IMR-90 (cell line): ENCODE measurements around the gene SF3B1. TPM values are rescaled to one million over a fixed set of nuclear protein-coding genes. Genes with fewer than 3 reads are reported as not detected.
A peak's percentile ranks its signal among the peaks of the same experiment; 100 is the strongest.

Experiments used
- ATAC-seq: fragments of 200-7000 bp; cut with Tn5 transposase; 2 replicates; pipeline ENCODE4 v1.9.1; 2020; ENCODE audit warnings: low read depth, mild to moderate bottlenecking, moderate library complexity
- BruUV-seq: library from RNA; stranded (reverse); fragments of 400-500 nt; replicated peaks from 2 replicates; lab custom pipeline; 2021; lab: Mats Ljungman, UMichigan
- CTCF ChIA-PET: fragments of 300-600 bp; formaldehyde crosslinking; extraction: SDS; loops from one replicate; lab custom pipeline; 2021; ENCODE audit warnings: antibody characterized with exemption; lab: Yijun Ruan, JAX
- POLR2A ChIA-PET: fragments of 300-600 bp; sonication (Branson Sonifier 250); formaldehyde crosslinking; loops from one replicate; lab custom pipeline; 2022; ENCODE audit warnings: antibody characterized with exemption; ENCODE audit not compliant: unreplicated experiment; lab: Charles Lee
- DNase-seq: peaks from one replicate; pipeline ENCODE4 v3.0.0; 2013
- H2AFZ ChIP-seq: replicated peaks from 2 replicates; pipeline ENCODE3; 2013; ENCODE audit warnings: low read length, mild to moderate bottlenecking; ENCODE audit not compliant: poor library complexity
- H2AK5ac ChIP-seq: 2 replicates; pipeline ENCODE4 v1.6.1; 2013; ENCODE audit warnings: low read depth, low read length, inconsistent platforms
- H2AK9ac ChIP-seq: replicated peaks from 2 replicates; pipeline ENCODE3; 2013; ENCODE audit warnings: mild to moderate bottlenecking, low read depth, low read length, moderate library complexity; ENCODE audit not compliant: poor library complexity
- H2BK120ac ChIP-seq: 2 replicates; pipeline ENCODE4 v1.6.1; 2013; ENCODE audit warnings: low read depth, low read length, inconsistent platforms
- H2BK15ac ChIP-seq: 3 replicates; pipeline ENCODE4 v1.6.1; 2013; ENCODE audit warnings: low read depth, low read length, inconsistent platforms
- H2BK20ac ChIP-seq: 2 replicates; pipeline ENCODE4 v1.6.1; 2013; ENCODE audit warnings: low read depth, mild to moderate bottlenecking, inconsistent platforms, low read length, moderate library complexity
- H2BK5ac ChIP-seq: 2 replicates; pipeline ENCODE4 v1.6.1; 2013; ENCODE audit warnings: mild to moderate bottlenecking, low read depth, low read length, inconsistent platforms; ENCODE audit not compliant: poor library complexity, severe bottlenecking
- H3K14ac ChIP-seq: replicated peaks from 2 replicates; pipeline ENCODE4 v1.6.1; 2013; ENCODE audit warnings: low read depth, low read length, inconsistent platforms
- H3K18ac ChIP-seq: 2 replicates; pipeline ENCODE4 v1.6.1; 2013; ENCODE audit warnings: low read depth, low read length, control low read depth
- H3K23ac ChIP-seq: 2 replicates; pipeline ENCODE4 v1.6.1; 2013; ENCODE audit warnings: low read depth, low read length, inconsistent platforms
- H3K27ac ChIP-seq: 2 replicates; pipeline ENCODE4 v1.5.1; 2013; ENCODE audit warnings: mild to moderate bottlenecking, control low read depth, low read length; ENCODE audit not compliant: insufficient read depth
- H3K27me3 ChIP-seq: 2 replicates; pipeline ENCODE4 v1.6.1; 2013; ENCODE audit warnings: low read length; ENCODE audit not compliant: control insufficient read depth, insufficient read depth
- H3K36me3 ChIP-seq: 2 replicates; pipeline ENCODE4 v1.6.1; 2013; ENCODE audit warnings: low read length, mixed read lengths; ENCODE audit not compliant: control insufficient read depth, insufficient read depth
- H3K4ac ChIP-seq: 2 replicates; pipeline ENCODE4 v1.6.1; 2013; ENCODE audit warnings: low read depth, low read length, inconsistent platforms
- H3K4me1 ChIP-seq: 2 replicates; pipeline ENCODE4 v1.6.1; 2013; ENCODE audit warnings: low read length, mixed read lengths; ENCODE audit not compliant: control insufficient read depth, insufficient read depth
- H3K4me2 ChIP-seq: 2 replicates; pipeline ENCODE4 v1.6.1; 2013; ENCODE audit warnings: low read depth, mild to moderate bottlenecking, control low read depth, low read length, moderate library complexity
- H3K4me3 ChIP-seq: 2 replicates; pipeline ENCODE4 v1.5.1; 2013; ENCODE audit warnings: low read depth, mild to moderate bottlenecking, control low read depth, low read length, moderate library complexity; ENCODE audit not compliant: insufficient read depth
- H3K56ac ChIP-seq: 2 replicates; pipeline ENCODE4 v1.6.1; 2013; ENCODE audit warnings: low read length, inconsistent platforms; ENCODE audit not compliant: insufficient read depth; ENCODE audit errors: extremely low read depth
- H3K79me1 ChIP-seq, 2 experiments: 2 replicates each; pipeline ENCODE4 v1.6.1; 2013; ENCODE audit warnings: low read length in 2 of 2, inconsistent platforms in 1 of 2, low read depth in 1 of 2
- H3K9ac ChIP-seq: 2 replicates; pipeline ENCODE4 v1.6.1; 2013; ENCODE audit warnings: low read depth, low read length, control low read depth
- H3K9me1 ChIP-seq: 2 replicates; pipeline ENCODE4 v1.6.1; 2013; ENCODE audit warnings: low read length, inconsistent platforms; ENCODE audit not compliant: insufficient read depth
- H3K9me3 ChIP-seq: 2 replicates; pipeline ENCODE4 v1.6.1; 2013; ENCODE audit warnings: low read length; ENCODE audit not compliant: control insufficient read depth, insufficient read depth
- H4K20me1 ChIP-seq: 2 replicates; pipeline ENCODE4 v1.6.1; 2013; ENCODE audit warnings: low read length, inconsistent platforms; ENCODE audit not compliant: insufficient read depth
- H4K5ac ChIP-seq: 2 replicates; pipeline ENCODE4 v1.6.1; 2013; ENCODE audit warnings: mild to moderate bottlenecking, low read depth, low read length, control low read depth
- H4K8ac ChIP-seq, 2 experiments: 2 replicates each; pipeline ENCODE4 v1.6.1; 2013; ENCODE audit warnings: low read depth in 2 of 2, low read length in 2 of 2, control low read depth in 1 of 2, inconsistent platforms in 1 of 2
- H4K91ac ChIP-seq: 2 replicates; pipeline ENCODE4 v1.6.1; 2013; ENCODE audit warnings: low read depth, low read length, inconsistent platforms; ENCODE audit not compliant: insufficient read depth
- BHLHE40 ChIP-seq: fragments of 150-350 bp; IDR thresholded peaks from 2 replicates; pipeline ENCODE4 v1.6.1; 2016; ENCODE audit warnings: mild to moderate bottlenecking, low read depth, low read length
- RAD21 ChIP-seq: IDR thresholded peaks from 2 replicates; pipeline ENCODE4 v1.6.1; 2012; ENCODE audit warnings: low read length, improper control_type of control experiment
- WGBS, 2 experiments: methylation state at CpG; one replicate each; pipeline versions ENCODE4 v1.1.5 to v1.1.7; 2013; ENCODE audit warnings: missing lambda C conversion rate in 2 of 2; ENCODE audit not compliant: insufficient read length in 1 of 2; ENCODE audit errors: extremely low coverage in 2 of 2; 5-methylcytosine and 5-hydroxymethylcytosine counted together
- dilution Hi-C: fragments of 300-500 bp; cut with HindIII; formaldehyde crosslinking; loops from one replicate; pipeline ENCODE4 v1.14.3; 2018; ENCODE audit warnings: low sequenced_read_pairs; ENCODE audit not compliant: unreplicated experiment
- in situ Hi-C: fragments of 300-500 bp; cut with MboI; formaldehyde crosslinking; loops from 3 replicates; pipeline ENCODE4 v1.14.3; 2019; ENCODE audit warnings: low sequenced_read_pairs, inconsistent platforms, mixed read lengths
- intact Hi-C: fragments of 100-400 bp; cut with micrococcal nuclease; formaldehyde crosslinking; loops from 2 replicates; pipeline ENCODE4 v1.10.0; 2022
- polyA plus RNA-seq, 3 experiments: library from polyadenylated mRNA; depleted of rRNA; stranded (reverse); fragments of >200 nt; gene quantifications; 2 replicates each; pipeline ENCODE4 v1.2.3, GENCODE V29; 2012; ENCODE audit warnings: low replicate concordance in 1 of 3
- total RNA-seq: library from RNA; depleted of rRNA; stranded (reverse); fragments of >200 nt; gene quantifications from 2 replicates; pipeline ENCODE4 v1.2.3, GENCODE V29; 2012

The SF3B1 gene
- total and polyA plus RNA-seq, 2 of the 4 experiments (the other 2 are of a cell fraction): 326 to 942 TPM

GRCh38 chr2:197442857-197443256, 8.0 kb upstream of the SF3B1 start:
- Histone ChIP-seq H3K9ac (no peak overlapping the region), H4K20me1 (no peaks in the 10 kb centered on the region), H4K5ac (no peak overlapping the region; the same call in 1 of the 2 replicates), H2BK15ac (no peak overlapping the region), H3K56ac (no peak overlapping the region), H3K4ac (no peak overlapping the region), H2BK120ac (no peak overlapping the region), H3K4me2 (no peak overlapping the region), H2AK5ac (no peak overlapping the region), H3K4me1 (peaks cover 5% of the 10 kb centered on the region), H3K23ac (no peak overlapping the region), H4K8ac (peak overlapping the region in 1 of 2 experiments; percentile 5; a peak in 1 of 4 replicates), H3K9me1 (peaks cover 3% of the 10 kb centered on the region; the same call in 1 of the 2 replicates), H3K27ac (no peak overlapping the region), H2AFZ (no peak overlapping the region), H2BK5ac (no peak overlapping the region), H2BK20ac (no peak overlapping the region), H3K14ac (no peak overlapping the region), H3K9me3 (no peaks in the 10 kb centered on the region), H3K4me3 (no peak overlapping the region), H3K18ac (no peak overlapping the region), H2AK9ac (no peak overlapping the region), H3K79me1 (no peaks in the 10 kb centered on the region), H3K27me3 (no peaks in the 10 kb centered on the region), H4K91ac (no peak overlapping the region), H3K36me3 (no peaks in the 10 kb centered on the region)
- WGBS, 2 experiments: no CpG with 5 or more reads among the region's 5 CpGs
- ATAC-seq (no peak), DNase-seq (no peak)
- TF ChIP-seq RAD21 (no peak), BHLHE40 (no peak)
- BruUV-seq: no TSS peak
- intact Hi-C loops: no loop called here
- POLR2A ChIA-PET: no interaction called here
- CTCF ChIA-PET: no interaction called here
- in situ Hi-C loops: no loop called here
- dilution Hi-C loops: no loop called here
